AG09309 (cell line): ENCODE data around the gene STX18.

ENCODE experiments used
- DNase-seq: peaks from one replicate; pipeline ENCODE4 v3.0.0-alpha.2; 2010; ENCODE audit warnings: low read depth
- H3K4me3 ChIP-seq: 2 replicates; pipeline ENCODE4 v1.5.1; 2011; ENCODE audit warnings: mild to moderate bottlenecking, low read depth, low read length, moderate library complexity; ENCODE audit not compliant: control insufficient read depth
- CTCF ChIP-seq: IDR thresholded peaks from 2 replicates; pipeline ENCODE4 v1.5.1; 2011; ENCODE audit warnings: mild to moderate bottlenecking, low read depth, low read length, inconsistent platforms; ENCODE audit not compliant: insufficient read depth, control insufficient read depth; ENCODE audit errors: missing control alignments

The STX18 gene

DNA sequence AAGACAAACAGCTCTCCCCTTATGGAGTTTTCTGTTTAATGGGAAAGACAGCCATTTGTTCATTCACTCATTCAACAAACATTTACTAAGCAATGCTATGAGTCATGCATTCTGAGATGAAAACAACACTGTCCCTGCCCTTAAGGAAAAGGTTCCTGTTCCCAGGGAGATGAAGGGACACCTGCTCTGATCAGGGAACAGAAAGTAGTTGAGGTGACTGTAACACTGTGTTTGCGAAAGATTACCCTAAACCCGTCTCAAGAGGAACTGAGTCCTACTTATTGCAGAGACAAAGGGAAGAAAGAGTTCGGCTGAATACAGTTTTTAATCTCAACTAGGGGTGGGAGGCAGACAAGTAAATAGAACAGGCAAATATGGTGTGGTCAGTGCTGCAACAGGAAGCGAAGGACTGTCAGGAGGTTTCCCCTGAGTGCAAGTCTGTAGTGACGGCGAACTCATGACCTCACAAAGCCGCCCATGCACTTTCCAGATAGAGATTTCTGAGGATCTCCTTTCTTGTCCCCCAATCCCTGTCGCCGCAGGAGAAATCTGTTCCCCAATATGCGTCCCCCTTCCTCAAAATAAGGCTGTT is 712 bp downstream of the STX18 start:
- no peak for TF ChIP-seq CTCF
- peak overlapping the region; percentile 97 for H3K4me3 ChIP-seq
- no peak for DNase-seq

- H3K4me3 ChIP-seq, result no peak overlapping the region
- DNase-seq, result no peak
- no peak for TF ChIP-seq CTCF
These were observed 2.4 kb downstream of the STX18 start for GRCh38 chr4:4539481-4539880.

DNA sequence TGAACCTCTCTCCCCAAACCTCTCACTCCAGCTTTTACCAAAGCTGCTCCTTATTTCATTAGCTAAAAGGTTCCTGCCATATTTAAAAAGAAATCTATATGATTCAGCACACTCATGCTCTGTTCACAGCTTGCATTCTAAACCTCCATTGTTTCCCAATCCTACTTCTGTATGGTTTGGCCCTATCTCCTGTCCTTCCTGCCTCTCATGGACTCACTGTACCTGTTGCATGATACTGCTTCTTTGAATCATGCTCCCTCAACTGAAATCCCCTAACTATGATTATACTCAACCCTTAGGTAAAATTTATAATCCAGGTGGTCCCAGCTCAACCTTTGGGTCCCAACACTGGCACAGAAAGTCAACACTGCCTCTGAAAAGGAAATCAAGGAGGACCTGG is 6.3 kb downstream of the STX18 start:
- H3K4me3 ChIP-seq, result no peak overlapping the region
- DNase-seq, result no peak
- no peak for TF ChIP-seq CTCF

DNA sequence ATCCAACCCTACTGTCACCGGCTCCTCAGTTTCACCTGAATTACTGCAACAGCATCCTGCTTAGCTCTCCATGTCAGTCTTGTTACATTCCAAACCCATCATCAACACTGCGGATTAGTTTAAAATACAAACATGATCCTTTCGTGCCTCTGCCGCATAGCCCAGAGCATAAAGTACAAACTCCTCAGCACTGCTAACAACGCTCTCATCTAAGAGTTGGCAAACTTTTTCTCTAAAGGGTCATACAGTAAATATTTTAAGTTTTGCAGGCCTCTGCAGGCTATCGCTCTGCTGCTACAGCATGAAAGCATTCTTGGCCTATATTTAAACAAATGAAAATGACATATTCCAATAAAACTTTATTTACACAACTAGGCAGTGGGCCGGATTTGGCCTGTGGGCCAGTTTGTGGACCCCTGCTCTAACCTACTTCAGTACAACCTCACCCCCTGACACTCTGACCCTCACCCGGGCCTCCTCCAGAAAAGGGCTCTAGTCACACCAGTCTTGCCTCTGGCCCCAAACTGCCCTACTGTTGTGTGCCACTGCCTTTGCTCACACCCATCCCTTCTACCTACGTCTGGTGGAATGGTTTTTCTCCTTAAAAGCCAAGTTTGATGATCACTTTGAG is 7.2 kb downstream of the STX18 start:
- no peak for DNase-seq
- TF ChIP-seq CTCF, result no peak
- H3K4me3 ChIP-seq, result no peak overlapping the region

DNA sequence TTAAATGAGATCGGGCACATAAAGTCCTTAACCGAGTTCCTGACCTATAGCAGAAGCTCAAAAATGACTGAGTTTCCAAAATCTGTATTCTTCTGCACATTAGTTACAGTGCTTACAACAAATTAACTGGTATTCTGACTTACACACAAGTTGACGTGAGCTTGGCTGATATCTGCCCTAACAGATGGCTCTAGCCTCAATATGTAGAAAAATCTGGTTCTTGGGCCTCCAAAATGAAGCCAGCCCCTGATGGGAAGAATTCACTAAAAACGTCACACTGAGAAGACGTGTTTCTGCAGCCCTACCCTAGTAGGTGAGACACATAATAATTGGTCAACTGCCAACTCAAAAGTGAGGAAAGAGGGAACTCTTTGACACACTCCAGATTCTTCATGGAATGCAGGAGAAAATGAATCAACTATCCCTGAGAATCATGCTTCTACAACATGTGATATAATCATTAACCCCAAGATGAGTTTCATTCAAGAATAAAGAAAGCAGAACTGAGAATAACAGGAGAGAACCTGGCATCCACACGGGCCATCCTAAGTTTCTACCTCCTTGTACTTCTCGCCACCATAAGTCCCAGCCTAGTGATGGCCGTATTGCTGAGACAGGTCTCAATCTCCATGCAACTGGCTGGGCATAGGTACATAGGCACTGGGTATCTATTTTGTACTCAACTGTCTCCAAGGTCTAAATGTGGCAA is 8.2 kb downstream of the STX18 start:
- DNase-seq, result no peak
- H3K4me3 ChIP-seq, result no peak overlapping the region
- no peak for TF ChIP-seq CTCF

DNA sequence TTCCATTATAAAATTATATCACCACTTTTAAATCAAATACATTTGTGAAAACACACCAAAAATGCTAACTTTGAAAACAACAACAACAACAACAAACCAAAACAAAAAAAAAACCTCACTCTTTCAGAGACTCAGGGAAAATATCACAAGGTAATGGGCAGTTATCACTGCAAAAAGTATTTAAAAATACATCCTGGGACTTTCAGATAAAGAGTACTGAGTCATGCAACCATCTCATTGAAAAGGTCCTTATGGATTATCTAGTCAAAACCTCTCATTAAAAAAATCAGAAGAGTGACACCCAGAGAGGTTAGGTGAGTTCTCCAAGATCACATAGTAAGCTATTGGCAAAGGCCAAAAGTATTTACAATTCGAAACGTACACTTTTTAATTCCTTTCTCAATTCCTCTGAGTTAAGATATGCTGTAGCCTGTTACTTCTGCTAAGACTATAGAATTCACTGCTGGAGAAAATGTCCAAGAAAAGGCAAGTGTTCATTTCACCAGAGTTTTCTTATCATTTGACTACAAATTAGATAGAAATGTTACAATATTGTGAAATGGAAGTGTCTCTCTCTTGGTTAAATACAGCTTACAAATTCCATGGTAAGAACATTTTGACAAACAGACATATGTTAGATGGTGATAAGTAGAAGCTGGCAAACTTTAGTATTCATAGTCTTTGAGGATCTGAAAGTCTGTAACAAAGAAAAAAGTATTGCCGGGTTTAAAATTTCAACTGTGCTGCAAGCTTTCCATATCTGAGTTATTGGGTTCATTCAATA is 9.3 kb downstream of the STX18 start:
- DNase-seq, result no peak
- no peak overlapping the region for H3K4me3 ChIP-seq
- TF ChIP-seq CTCF, result no peak
